ENCODE data around the gene TENM4. TPM values are rescaled to one million over a fixed set of nuclear protein-coding genes. Genes with fewer than 3 reads are reported as not detected.
"Not testable (repeated sequence)": the region's sequence is repeated elsewhere in the genome, so short reads cannot be mapped to it uniquely, and the experiment has no call there.

The TENM4 gene
- total RNA-seq, 1 donor from 2014 or later = 43.2 TPM

DNA sequence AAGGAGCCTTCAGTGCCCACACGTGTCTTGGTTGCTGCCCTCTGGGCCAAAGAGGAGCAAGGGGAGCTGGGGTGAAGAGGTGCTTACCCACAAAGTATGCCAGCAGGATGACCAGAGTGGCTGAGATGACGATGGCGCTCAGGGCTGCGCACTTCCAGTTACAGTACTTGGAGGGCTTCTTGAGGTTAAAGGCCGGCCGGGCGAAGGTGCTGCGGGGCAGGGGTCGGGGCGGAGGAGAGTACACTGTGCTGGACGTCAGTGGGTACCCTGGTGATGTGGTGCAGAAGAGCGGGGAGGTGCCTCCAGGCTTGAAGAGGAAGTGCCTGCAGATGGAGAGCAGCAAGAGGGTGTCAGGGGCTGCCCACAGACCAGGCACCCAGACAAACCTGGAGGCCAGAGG lies 551.1 kb downstream of the TENM4 start:
- DNase-seq (ENCODE audit: low read depth, low spot score) = no peak
- TF ChIP-seq, protein P1, sequence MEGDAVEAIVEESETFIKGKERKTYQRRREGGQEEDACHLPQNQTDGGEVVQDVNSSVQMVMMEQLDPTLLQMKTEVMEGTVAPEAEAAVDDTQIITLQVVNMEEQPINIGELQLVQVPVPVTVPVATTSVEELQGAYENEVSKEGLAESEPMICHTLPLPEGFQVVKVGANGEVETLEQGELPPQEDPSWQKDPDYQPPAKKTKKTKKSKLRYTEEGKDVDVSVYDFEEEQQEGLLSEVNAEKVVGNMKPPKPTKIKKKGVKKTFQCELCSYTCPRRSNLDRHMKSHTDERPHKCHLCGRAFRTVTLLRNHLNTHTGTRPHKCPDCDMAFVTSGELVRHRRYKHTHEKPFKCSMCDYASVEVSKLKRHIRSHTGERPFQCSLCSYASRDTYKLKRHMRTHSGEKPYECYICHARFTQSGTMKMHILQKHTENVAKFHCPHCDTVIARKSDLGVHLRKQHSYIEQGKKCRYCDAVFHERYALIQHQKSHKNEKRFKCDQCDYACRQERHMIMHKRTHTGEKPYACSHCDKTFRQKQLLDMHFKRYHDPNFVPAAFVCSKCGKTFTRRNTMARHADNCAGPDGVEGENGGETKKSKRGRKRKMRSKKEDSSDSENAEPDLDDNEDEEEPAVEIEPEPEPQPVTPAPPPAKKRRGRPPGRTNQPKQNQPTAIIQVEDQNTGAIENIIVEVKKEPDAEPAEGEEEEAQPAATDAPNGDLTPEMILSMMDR (conservative IDR thresholded peaks at IDR 0.05) = no peak
- Mint-ChIP-seq H3K9me3 (no peaks in the 10 kb centered on the region), H3K27ac (ENCODE audit: unreplicated experiment) (no peak overlapping the region), H3K27me3 (ENCODE audit: low read depth) (no peaks in the 10 kb centered on the region), H3K36me3 (ENCODE audit: low read depth) (peaks cover 10% of the 10 kb centered on the region), H3K4me3 (no peak overlapping the region), H3K4me1 (peaks cover 9% of the 10 kb centered on the region)

DNA sequence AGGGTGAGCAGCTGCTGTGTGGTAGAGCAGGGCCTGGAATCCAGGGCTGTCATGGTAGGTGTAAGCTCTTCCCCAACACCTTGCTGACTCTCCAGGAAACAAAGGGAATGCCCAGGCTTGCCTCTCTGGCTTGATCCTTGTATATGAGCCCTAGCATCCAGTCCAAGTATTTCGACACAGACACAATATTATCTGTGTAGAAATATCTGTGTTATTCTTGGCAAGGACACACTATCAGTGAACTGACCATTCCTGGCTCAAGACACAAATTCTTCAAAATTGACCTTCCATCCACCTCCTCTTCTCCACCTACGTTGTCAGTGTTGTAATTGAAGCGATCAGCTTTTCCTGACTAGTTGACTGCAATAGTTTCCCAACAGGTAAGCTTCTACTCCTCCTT lies 554.2 kb downstream of the TENM4 start:
- Mint-ChIP-seq H3K4me3 (no peak overlapping the region), H3K36me3 (ENCODE audit: low read depth) (peaks cover 13% of the 10 kb centered on the region), H3K9me3 (no peaks in the 10 kb centered on the region), H3K27ac (ENCODE audit: unreplicated experiment) (no peak overlapping the region), H3K4me1 (peaks cover 9% of the 10 kb centered on the region), H3K27me3 (ENCODE audit: low read depth) (no peaks in the 10 kb centered on the region)
- TF ChIP-seq, protein P1 (conservative IDR thresholded peaks at IDR 0.05) = no peak
- no peak for DNase-seq (ENCODE audit: low read depth, low spot score)

DNA sequence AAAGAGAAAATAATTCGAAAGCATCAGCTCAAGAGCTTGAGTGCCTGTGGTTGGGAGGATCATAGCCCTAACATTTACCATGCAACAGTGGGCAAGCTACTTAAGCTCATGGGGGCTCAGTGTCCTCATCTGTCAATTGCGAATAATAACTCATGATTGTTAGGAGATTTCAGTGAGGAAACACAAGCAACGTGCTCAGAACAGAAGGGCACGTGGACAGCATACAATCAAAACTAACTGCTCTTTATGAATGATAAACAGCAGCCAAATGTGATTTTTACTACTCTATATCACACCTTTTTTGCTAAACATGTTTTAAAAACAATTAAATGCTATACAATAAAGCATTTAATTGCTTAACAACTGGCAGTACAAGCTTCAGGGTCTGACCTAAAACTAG lies 556.1 kb downstream of the TENM4 start:
- peaks cover 9% of the 10 kb centered on the region for H3K4me1 Mint-ChIP-seq

DNA sequence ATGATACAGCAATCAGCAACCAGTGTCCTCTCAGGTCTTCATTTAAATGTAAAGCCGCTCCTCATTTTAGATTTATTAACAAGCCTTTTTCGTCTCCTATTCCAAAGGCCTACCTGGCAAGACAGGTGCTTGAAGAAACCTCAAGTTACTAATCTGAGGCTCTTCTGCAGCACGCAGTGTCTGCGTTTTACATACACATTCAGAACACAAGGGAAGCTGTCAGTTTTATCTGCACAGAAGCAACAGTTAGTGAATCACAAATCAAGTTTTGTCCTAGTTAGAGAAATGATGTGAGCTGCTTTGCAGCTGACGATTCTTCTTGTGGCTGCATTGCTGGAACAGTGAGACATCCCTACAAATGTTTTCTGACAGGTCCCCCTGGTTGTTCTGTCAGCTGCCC lies 557.3 kb downstream of the TENM4 start:
- no peak overlapping the region for H3K4me3 Mint-ChIP-seq
- DNase-seq (ENCODE audit: low read depth, low spot score) = no peak
- peaks cover 26% of the 10 kb centered on the region for H3K36me3 Mint-ChIP-seq (ENCODE audit: low read depth)

More for the DNA sequence above, 556.1 kb downstream of the TENM4 start:
- TF ChIP-seq, protein P1 (conservative IDR thresholded peaks at IDR 0.05) = no peak
- Mint-ChIP-seq H3K27ac (ENCODE audit: unreplicated experiment) (no peak overlapping the region), H3K4me3 (no peak overlapping the region), H3K27me3 (ENCODE audit: low read depth) (no peaks in the 10 kb centered on the region), H3K9me3 (peaks cover 5% of the 10 kb centered on the region), H3K36me3 (ENCODE audit: low read depth) (peaks cover 26% of the 10 kb centered on the region)
- DNase-seq (ENCODE audit: low read depth, low spot score) = no peak

DNA sequence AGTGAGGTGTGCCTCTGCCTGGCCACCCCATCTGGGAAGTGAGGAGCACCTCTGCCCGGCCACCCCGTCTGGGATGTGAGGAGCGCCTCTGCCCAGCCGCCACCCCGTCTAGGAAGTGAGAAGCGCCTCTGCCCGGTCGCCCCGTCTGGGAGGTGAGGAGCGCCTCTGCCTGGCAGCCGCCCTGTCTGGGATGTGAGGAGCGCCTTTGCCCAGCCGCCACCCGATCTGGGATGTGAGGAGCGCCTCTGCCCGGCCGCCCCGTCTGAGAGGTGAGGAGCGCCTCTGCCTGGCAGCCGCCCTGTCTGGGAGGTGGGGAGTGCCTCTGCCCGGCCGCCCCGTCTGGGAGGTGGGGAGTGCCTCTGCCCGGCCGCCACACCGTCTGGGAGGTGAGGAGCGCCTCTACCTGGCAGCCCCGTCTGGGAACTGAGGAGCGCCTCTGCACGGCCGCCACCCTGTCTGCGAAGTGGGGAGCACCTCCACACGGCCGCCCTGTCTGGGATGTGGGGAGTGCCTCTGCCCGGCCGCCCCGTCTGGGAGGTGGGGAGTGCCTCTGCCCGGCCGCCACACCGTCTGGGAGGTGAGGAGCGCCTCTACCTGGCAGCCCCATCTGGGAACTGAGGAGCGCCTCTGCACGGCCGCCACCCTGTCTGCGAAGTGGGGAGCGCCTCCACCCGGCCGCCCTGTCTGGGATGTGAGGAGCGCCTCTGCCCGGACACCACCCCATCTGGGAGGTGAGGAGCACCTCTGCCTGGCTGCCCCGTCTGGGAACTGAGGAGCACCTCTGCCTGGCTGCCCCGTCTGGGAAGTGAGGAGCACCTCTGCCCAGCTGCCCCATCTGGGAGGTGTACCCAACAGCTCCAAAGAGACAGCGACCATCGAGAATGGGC lies 561.5 kb downstream of the TENM4 start:
- peaks cover 32% of the 10 kb centered on the region for H3K36me3 Mint-ChIP-seq (ENCODE audit: low read depth)
- H3K27ac Mint-ChIP-seq (ENCODE audit: unreplicated experiment); H3K27me3 Mint-ChIP-seq (ENCODE audit: low read depth): not testable (repeated sequence)

More for the DNA sequence above, 557.3 kb downstream of the TENM4 start:
- Mint-ChIP-seq H3K9me3 (peaks cover 5% of the 10 kb centered on the region), H3K4me1 (peaks cover 9% of the 10 kb centered on the region), H3K27me3 (ENCODE audit: low read depth) (no peaks in the 10 kb centered on the region), H3K27ac (ENCODE audit: unreplicated experiment) (no peak overlapping the region)
- TF ChIP-seq, protein P1 (conservative IDR thresholded peaks at IDR 0.05) = no peak

DNA sequence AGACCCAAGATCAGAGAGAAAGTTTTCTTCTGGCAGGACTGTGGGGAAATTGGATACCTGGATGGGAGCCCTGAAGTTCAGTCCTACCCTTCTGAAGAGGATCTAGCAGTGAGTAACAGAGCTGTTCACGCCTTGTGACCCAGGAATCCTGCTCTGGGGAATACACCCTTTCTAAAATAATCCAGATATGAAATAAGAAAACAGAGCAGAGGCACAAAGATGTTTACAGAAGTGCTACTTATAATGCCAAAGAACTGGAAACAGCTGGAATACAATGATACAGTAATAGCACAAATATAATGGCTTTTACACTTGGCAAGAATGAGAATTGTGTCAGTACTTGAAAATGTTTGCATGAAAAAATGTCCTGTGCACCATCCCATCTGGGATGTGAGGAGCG lies 562.2 kb downstream of the TENM4 start:
- Mint-ChIP-seq H3K27ac (ENCODE audit: unreplicated experiment) (no peak overlapping the region), H3K36me3 (ENCODE audit: low read depth) (peaks cover 32% of the 10 kb centered on the region), H3K4me1 (no peaks in the 10 kb centered on the region), H3K9me3 (peaks cover 5% of the 10 kb centered on the region), H3K27me3 (ENCODE audit: low read depth) (no peaks in the 10 kb centered on the region), H3K4me3 (no peak overlapping the region)
- DNase-seq (ENCODE audit: low read depth, low spot score) = no peak
- TF ChIP-seq, protein P1 (conservative IDR thresholded peaks at IDR 0.05) = no peak

More for the DNA sequence above, 561.5 kb downstream of the TENM4 start:
- H3K4me3 Mint-ChIP-seq; H3K9me3 Mint-ChIP-seq; DNase-seq (ENCODE audit: low read depth, low spot score); H3K4me1 Mint-ChIP-seq: not testable (repeated sequence)
